HG02840 (cell line): ENCODE measurements around the gene RARB.

Experiments used
- ATAC-seq: cut with Tn5 transposase; IDR thresholded peaks from one replicate; pipeline ENCODE4 v1.9.1; 2021; ENCODE audit warnings: mild to moderate bottlenecking, moderate library complexity, moderate number of reproducible peaks; ENCODE audit not compliant: unreplicated experiment, low FRiP score

Gene RARB

DNA sequence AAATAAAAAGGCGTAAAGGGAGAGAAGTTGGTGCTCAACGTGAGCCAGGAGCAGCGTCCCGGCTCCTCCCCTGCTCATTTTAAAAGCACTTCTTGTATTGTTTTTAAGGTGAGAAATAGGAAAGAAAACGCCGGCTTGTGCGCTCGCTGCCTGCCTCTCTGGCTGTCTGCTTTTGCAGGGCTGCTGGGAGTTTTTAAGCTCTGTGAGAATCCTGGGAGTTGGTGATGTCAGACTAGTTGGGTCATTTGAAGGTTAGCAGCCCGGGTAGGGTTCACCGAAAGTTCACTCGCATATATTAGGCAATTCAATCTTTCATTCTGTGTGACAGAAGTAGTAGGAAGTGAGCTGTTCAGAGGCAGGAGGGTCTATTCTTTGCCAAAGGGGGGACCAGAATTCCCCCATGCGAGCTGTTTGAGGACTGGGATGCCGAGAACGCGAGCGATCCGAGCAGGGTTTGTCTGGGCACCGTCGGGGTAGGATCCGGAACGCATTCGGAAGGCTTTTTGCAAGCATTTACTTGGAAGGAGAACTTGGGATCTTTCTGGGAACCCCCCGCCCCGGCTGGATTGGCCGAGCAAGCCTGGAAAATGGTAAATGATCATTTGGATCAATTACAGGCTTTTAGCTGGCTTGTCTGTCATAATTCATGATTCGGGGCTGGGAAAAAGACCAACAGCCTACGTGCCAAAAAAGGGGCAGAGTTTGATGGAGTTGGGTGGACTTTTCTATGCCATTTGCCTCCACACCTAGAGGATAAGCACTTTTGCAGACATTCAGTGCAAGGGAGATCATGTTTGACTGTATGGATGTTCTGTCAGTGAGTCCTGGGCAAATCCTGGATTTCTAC, at the start of gene RARB:
TSS of gene RARB (plus strand) at position 322 of the 847 bp plus-strand sequence. CDS start at position 791, 469 bp downstream.
- ATAC-seq: no peak

GRCh38 chr3:25378786-25379311, 49.2 kb upstream of the RARB start:
- ATAC-seq: no peak

DNA sequence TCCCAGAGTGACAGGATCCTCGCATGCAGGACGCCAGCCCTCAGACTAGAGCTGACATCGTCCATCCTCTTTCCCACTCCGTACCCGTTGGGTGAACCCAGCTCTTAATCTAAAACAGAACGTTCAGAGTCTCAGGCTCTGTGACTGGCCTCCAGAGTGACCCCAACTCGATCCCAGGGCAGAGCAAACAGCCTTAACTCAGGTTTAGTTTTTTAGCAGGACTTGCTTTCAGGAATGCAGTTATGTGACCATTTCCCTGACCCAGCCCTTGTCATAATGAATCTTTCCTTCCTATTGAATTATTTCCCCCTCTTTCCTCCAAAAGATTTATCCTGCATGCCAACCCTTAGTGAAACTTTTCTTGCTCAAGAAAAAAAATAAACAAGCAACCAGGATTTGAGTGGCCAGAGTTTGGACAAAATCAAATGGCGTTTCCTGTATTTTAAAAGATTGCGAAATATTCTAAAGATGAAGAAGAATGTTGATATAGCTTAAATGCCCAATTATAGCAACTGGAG, 47.8 kb upstream of the RARB start:
- ATAC-seq: no peak

DNA sequence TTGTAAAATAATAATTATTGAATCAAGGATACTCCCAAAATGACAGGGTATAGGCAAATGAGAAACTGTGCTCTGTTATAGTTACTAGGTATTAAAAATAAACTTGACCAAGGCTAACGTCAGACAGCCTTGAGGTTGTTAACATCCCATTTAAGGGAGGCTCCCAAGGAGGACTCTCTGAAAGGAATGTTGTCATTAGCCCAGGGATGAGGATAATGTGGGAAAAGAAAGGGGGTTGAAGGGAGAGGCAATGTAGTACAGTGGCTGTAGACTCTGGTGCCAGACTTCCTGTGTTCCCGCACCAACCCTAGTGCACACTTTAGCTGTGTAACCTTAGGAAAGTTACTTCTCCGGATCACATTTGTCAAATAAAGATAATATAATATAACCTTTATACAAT, 47.0 kb upstream of the RARB start:
- ATAC-seq: no peak

GRCh38 chr3:25384471-25384870, 43.6 kb upstream of the RARB start:
- ATAC-seq: no peak

- no peak for ATAC-seq
Observed at GRCh38 chr3:25385807-25386460, 42.1 kb upstream of the RARB start.

DNA sequence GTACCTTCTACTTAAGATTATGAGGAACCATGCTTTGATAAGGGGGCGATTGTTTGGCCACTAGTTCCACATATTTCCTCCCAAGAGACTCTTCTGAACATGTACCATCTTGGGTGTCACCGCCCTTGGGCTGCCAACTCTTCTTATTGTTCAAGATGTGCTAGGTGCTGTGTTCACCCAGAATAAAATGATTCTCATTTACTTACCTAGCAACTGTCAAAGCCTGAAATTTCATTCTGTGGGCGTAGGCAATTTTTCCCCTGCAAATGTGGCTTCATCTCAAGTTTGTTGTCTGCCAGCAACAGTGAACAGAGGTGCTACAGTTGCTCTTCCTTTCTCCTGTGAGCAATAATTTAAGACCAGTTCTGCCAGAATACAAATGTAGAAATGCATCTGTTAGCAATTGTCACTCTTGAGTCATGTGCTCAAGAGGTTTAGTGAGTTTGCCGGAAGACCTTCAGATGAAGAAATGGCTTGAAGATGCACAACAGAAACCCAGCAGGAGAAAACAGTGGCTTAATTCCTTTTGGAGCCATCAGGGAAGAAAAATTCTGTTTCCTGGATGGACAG, 41.3 kb upstream of the RARB start:
- no peak for ATAC-seq

DNA sequence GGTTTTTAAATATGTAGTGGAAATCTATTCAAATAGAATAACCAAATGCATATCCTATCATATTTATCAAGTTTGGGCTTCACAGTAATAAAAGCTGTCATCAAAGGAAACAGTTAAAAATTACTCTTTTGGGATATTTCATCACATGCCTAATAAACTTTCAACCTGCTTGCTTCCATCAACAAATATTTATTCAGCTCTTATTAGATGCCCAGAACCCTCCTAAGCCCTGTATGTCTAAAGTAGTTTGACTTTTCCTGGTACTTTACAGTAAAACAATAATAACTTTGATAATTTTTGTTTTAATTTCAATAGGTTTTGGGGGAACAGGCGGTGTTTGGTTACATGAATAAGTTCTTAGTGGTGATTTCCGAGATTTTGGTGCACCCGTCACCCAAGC, 37.5 kb upstream of the RARB start:
- ATAC-seq: no peak

DNA sequence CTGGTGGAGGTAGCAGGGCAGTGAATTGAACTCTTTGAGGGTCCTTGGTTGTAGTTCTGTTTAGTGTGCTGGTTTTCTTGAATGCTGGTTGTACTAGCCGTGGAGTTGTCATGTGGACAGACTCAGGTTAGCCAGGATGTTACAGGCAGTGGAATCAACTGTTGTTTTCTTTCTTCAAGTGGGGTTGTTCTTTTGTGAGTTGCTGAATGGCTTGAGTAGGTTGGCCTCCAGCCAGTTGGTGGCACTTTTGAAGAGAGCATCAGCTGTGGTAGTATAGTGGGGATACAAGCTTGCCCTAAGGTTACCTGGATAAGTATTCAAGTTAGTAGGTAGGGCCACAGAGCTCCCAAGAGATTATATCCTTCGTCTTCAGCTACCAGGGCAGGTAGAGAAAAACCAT, 31.8 kb upstream of the RARB start:
- ATAC-seq: no peak

- no peak for ATAC-seq
Observed at GRCh38 chr3:25396686-25397085, 31.4 kb upstream of the RARB start.

- no peak for ATAC-seq
Observed at GRCh38 chr3:25397150-25397549, 30.9 kb upstream of the RARB start.

DNA sequence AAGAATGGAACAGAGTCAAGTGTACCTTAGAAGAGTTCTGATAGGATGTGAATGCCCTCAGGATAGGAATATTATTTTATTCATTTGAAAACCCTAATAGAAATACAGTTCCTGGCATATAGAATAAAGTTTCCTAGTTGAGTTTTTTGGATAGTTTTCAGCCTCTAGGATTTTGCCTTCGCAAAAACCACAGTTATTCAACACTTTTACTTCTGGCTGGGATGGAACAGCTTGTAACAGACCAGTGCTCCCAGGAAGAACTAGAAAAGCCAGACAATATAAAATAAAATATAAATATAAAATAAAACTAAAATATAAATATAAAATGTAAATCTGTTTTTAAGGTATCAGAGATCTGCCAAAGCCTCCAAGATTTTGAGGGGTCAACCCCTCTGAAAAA, 27.5 kb upstream of the RARB start:
- no peak for ATAC-seq

DNA sequence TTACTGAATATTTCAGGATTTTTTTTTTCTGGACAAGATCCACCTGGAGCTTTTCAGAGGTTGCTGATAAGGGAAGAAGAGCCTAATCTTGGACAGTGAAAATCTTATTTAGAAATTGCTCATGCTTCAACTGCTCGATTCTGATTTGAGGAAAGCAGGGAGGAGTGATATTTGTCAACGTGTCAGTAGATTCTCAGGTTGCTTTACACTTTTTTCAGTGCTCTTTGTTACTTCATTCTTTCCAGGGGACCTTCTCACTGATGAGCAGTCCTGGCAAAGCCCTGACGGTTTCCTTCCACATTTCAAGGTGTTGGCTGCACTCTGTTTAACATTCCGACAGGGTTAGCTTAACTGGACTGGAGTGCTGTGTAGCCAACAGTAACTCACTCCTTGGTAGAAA, 24.1 kb upstream of the RARB start:
- no peak for ATAC-seq

- ATAC-seq: no peak
Observed at GRCh38 chr3:25404569-25404968, 23.5 kb upstream of the RARB start.

GRCh38 chr3:25405335-25405734, 22.7 kb upstream of the RARB start:
- ATAC-seq: no peak

- no peak for ATAC-seq
Observed at GRCh38 chr3:25410703-25411102, 17.4 kb upstream of the RARB start.

GRCh38 chr3:25412269-25412668, 15.8 kb upstream of the RARB start:
- ATAC-seq: no peak

DNA sequence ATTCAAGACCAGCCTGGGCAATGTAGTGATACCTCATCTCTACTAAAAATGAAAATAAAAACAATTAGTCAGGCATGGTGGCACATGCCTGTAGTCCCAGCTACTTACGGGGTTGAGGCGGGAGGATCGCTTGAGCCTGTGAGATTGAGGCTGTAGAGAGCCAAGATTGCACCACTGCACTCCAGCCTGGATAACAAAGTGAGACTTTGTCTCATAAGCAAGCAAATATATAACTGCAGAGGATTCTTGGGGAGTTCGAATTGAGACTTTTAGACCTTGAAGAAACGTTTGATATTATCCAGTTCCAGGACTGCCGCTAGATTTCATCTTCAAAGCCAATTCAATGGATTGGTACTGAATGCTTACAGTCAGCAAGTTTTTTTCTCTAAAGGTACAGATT, 11.9 kb upstream of the RARB start:
- no peak for ATAC-seq

DNA sequence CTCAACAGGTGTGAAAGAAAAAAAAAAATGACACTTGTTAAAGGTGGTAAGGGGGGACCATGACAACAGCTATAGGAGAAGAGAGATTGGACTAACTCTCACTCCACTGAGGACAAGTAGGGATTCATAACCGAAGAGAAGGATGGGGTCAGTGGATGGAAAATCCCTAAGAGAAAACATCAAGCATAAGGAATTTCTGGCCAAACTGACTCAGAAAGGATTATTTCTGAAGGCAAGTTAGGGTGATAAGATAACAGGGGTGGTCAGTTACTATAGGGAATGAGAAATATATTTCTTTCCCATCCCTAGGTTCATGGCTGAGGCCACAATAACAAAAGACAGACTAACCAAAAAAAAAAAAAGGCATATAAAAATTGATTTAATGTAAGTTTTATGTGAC, 9.5 kb upstream of the RARB start:
- ATAC-seq: no peak

GRCh38 chr3:25419251-25419650, 8.8 kb upstream of the RARB start:
- no peak for ATAC-seq

DNA sequence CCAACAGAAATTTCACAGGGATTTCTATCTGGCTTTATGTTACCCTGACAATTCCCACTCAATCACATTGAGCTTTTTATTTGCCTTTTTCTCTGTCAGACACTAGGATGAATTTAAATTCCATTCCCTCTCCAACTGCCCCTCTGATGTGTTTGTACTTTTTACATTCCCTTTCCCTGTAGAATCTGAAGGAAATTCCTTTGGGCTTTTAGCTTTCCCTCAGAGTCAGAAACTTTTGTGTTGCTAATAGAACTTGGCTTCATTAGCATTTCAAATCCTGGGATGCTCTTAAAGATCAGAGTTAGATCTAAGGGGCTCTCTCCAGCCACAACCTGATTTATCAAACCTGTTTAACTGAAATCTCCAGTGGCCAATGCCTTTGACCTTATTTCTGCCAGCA, 7.9 kb upstream of the RARB start:
- ATAC-seq: no peak
